A549 (cell line): ENCODE measurements around the gene RNU6-9.

Experiments
- BCL3 ChIP-seq: fragments of >200 bp; sonication (Bioruptor Twin); formaldehyde crosslinking; IDR thresholded peaks from 3 replicates; pipeline ENCODE4 v1.6.1; 2016
- CBX2 ChIP-seq: fragments of 200-600 bp; sonication (generic); IDR thresholded peaks from 2 replicates; pipeline ENCODE4 v1.6.1; 2016; ENCODE audit warnings: low read depth, mild to moderate bottlenecking, borderline replicate concordance
- CEBPB ChIP-seq, 2 experiments: fragments of >200 bp in 1 of 2; sonication (Bioruptor Twin) in 1 of 2; formaldehyde crosslinking in 1 of 2; IDR thresholded peaks; 2 replicates each; pipeline ENCODE4 v1.6.1; 2012 to 2016
- EP300 ChIP-seq, 2 experiments: fragments of >200 bp; sonication (Bioruptor Twin); formaldehyde crosslinking; IDR thresholded peaks; 2 replicates in 1 of 2; 3 replicates in 1 of 2; pipeline ENCODE4 v1.6.1; 2016 to 2017
- JUN ChIP-seq, 2 experiments: fragments of >200 bp; sonication (Bioruptor Twin); formaldehyde crosslinking; IDR thresholded peaks; 2 replicates in 1 of 2; 3 replicates in 1 of 2; pipeline ENCODE4 v1.6.1; 2016 to 2017
- NPAS2 ChIP-seq: fragments of 250-450 bp; sonication (Bioruptor Pico); IDR thresholded peaks from 2 replicates; pipeline ENCODE4 v1.8.0; 2022; ENCODE audit warnings: mild to moderate bottlenecking, moderate library complexity, borderline replicate concordance
- POLR2A ChIP-seq: IDR thresholded peaks from 2 replicates; pipeline ENCODE4 v1.6.1; 2012; ENCODE audit warnings: mild to moderate bottlenecking, low read length
- SREBF2 ChIP-seq: fragments of 450-650 bp; IDR thresholded peaks from 2 replicates; pipeline ENCODE4 v1.6.1; 2014; ENCODE audit warnings: mild to moderate bottlenecking, moderate library complexity
- TF ChIP-seq, protein P1 (sequence below): fragments of >200 bp; sonication (Bioruptor Twin); formaldehyde crosslinking; IDR thresholded peaks from 3 replicates; pipeline ENCODE4 v1.5.1; 2016

GRCh38 chr19:916645-917322 lies 23.5 kb downstream of the RNU6-9 start:
- TF ChIP-seq NPAS2 (no peak), EP300 (IDR thresholded peaks at IDR 0.05) (no peak), BCL3 (no peak), POLR2A (no peak), SREBF2 (no peak), JUN (IDR thresholded peaks at IDR 0.05) (no peak), CBX2 (no peak), CEBPB (IDR thresholded peaks at IDR 0.05) (no peak)
- TF ChIP-seq, protein P1, sequence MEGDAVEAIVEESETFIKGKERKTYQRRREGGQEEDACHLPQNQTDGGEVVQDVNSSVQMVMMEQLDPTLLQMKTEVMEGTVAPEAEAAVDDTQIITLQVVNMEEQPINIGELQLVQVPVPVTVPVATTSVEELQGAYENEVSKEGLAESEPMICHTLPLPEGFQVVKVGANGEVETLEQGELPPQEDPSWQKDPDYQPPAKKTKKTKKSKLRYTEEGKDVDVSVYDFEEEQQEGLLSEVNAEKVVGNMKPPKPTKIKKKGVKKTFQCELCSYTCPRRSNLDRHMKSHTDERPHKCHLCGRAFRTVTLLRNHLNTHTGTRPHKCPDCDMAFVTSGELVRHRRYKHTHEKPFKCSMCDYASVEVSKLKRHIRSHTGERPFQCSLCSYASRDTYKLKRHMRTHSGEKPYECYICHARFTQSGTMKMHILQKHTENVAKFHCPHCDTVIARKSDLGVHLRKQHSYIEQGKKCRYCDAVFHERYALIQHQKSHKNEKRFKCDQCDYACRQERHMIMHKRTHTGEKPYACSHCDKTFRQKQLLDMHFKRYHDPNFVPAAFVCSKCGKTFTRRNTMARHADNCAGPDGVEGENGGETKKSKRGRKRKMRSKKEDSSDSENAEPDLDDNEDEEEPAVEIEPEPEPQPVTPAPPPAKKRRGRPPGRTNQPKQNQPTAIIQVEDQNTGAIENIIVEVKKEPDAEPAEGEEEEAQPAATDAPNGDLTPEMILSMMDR = no peak
